Nephron (organoid): ENCODE measurements around the gene VEZF1.

ENCODE experiments used
- H3K27ac Mint-ChIP-seq, 3 experiments: 2 replicates each; pipeline ENCODE4 v1.8.0; 2020; ENCODE audit warnings: mixed read lengths in 3 of 3, mild to moderate bottlenecking in 2 of 3, moderate library complexity in 1 of 3
- H3K27me3 Mint-ChIP-seq: 2 replicates; pipeline ENCODE4 v1.8.0; 2021; ENCODE audit warnings: low read depth, mild to moderate bottlenecking, moderate library complexity, mixed read lengths
- H3K36me3 Mint-ChIP-seq: 2 replicates; pipeline ENCODE4 v1.8.0; 2020; ENCODE audit warnings: low read depth, mixed read lengths
- H3K4me1 Mint-ChIP-seq: 2 replicates; pipeline ENCODE4 v1.8.0; 2020; ENCODE audit warnings: mixed read lengths
- H3K4me3 Mint-ChIP-seq, 3 experiments: 2 replicates each; pipeline ENCODE4 v1.8.0; 2020; ENCODE audit warnings: mild to moderate bottlenecking in 3 of 3, mixed read lengths in 3 of 3, moderate library complexity in 2 of 3
- H3K9me3 Mint-ChIP-seq: 2 replicates; pipeline ENCODE4 v1.8.0; 2020; ENCODE audit warnings: mixed read lengths
- CTCF ChIP-seq, 3 experiments: fragments of 200-600 bp; sonication (generic); IDR thresholded peaks; one replicate each; pipeline ENCODE4 v1.5.0; 2021; ENCODE audit warnings: antibody characterized with exemption in 3 of 3; ENCODE audit not compliant: unreplicated experiment in 3 of 3

VEZF1 gene

GRCh38 chr17:57972151-57972550 lies 15.9 kb downstream of the VEZF1 start:
- no peaks in the 10 kb centered on the region for H3K4me1 Mint-ChIP-seq
- TF ChIP-seq CTCF (IDR thresholded peaks at IDR 0.05; ENCODE audit: unreplicated experiment in 3 of 3), result no peak
- H3K27ac Mint-ChIP-seq, result no peak overlapping the region
- H3K36me3 Mint-ChIP-seq, result peaks cover 42% of the 10 kb centered on the region
- H3K4me3 Mint-ChIP-seq, result no peak overlapping the region
- H3K9me3 Mint-ChIP-seq, result no peaks in the 10 kb centered on the region
- H3K27me3 Mint-ChIP-seq, result peaks cover 3% of the 10 kb centered on the region

GRCh38 chr17:57971572-57971971 lies 16.5 kb downstream of the VEZF1 start:
- Mint-ChIP-seq H3K4me1 (no peaks in the 10 kb centered on the region), H3K9me3 (no peaks in the 10 kb centered on the region), H3K4me3 (no peak overlapping the region), H3K27me3 (peaks cover 3% of the 10 kb centered on the region), H3K27ac (peak overlapping the region in 1 of 3 experiments; percentile 24), H3K36me3 (peaks cover 36% of the 10 kb centered on the region)
- TF ChIP-seq CTCF (IDR thresholded peaks at IDR 0.05; ENCODE audit: unreplicated experiment in 3 of 3), result no peak

GRCh38 chr17:57970710-57971109 lies 17.3 kb downstream of the VEZF1 start:
- Mint-ChIP-seq H3K4me3 (no peak overlapping the region), H3K36me3 (peaks cover 28% of the 10 kb centered on the region), H3K9me3 (no peaks in the 10 kb centered on the region), H3K4me1 (no peaks in the 10 kb centered on the region), H3K27ac (peak overlapping the region in 2 of 3 experiments; percentile 40 to 74), H3K27me3 (peaks cover 3% of the 10 kb centered on the region)
- TF ChIP-seq CTCF (IDR thresholded peaks at IDR 0.05; ENCODE audit: unreplicated experiment in 3 of 3), result no peak

- Mint-ChIP-seq H3K4me3 (no peak overlapping the region), H3K4me1 (no peaks in the 10 kb centered on the region), H3K27ac (no peak overlapping the region), H3K36me3 (peaks cover 9% of the 10 kb centered on the region), H3K27me3 (peaks cover 6% of the 10 kb centered on the region), H3K9me3 (no peaks in the 10 kb centered on the region)
- no peak for TF ChIP-seq CTCF (IDR thresholded peaks at IDR 0.05; ENCODE audit: unreplicated experiment in 3 of 3)
Observed at GRCh38 chr17:57968456-57968855, 19.6 kb downstream of the VEZF1 start.

- Mint-ChIP-seq H3K36me3 (no peaks in the 10 kb centered on the region), H3K4me3 (no peak overlapping the region), H3K9me3 (no peaks in the 10 kb centered on the region), H3K27ac (no peak overlapping the region), H3K4me1 (no peaks in the 10 kb centered on the region), H3K27me3 (peaks cover 6% of the 10 kb centered on the region)
- no peak for TF ChIP-seq CTCF (IDR thresholded peaks at IDR 0.05; ENCODE audit: unreplicated experiment in 3 of 3)
Observed at GRCh38 chr17:57966875-57967274, 21.2 kb downstream of the VEZF1 start.

GRCh38 chr17:57966246-57966645 lies 21.8 kb downstream of the VEZF1 start:
- Mint-ChIP-seq H3K9me3 (no peaks in the 10 kb centered on the region), H3K36me3 (no peaks in the 10 kb centered on the region), H3K27me3 (peaks cover 6% of the 10 kb centered on the region), H3K4me1 (no peaks in the 10 kb centered on the region), H3K27ac (no peak overlapping the region), H3K4me3 (no peak overlapping the region)
- TF ChIP-seq CTCF (IDR thresholded peaks at IDR 0.05; ENCODE audit: unreplicated experiment in 3 of 3), result no peak
